DMS153 treated with DMSO at 0.1 percent for 48 hours (cell line): ENCODE measurements around the gene C1QL1.

ENCODE experiments used
- DNase-seq: peaks from one replicate; lab custom pipeline; 2025; ENCODE audit not compliant: unreplicated experiment; lab: John Stamatoyannopoulos, UW

The C1QL1 gene

GRCh38 chr17:44989552-44990138, 21.5 kb upstream of the C1QL1 start:
- DNase-seq, result no peak

- no peak for DNase-seq
Observed at GRCh38 chr17:44988044-44988942, 20.2 kb upstream of the C1QL1 start.

- no peak for DNase-seq
Observed at GRCh38 chr17:44983563-44983962, 15.5 kb upstream of the C1QL1 start.

GRCh38 chr17:44982113-44982702, 14.1 kb upstream of the C1QL1 start:
- DNase-seq, result no peak

GRCh38 chr17:44981221-44981968, 13.3 kb upstream of the C1QL1 start:
- DNase-seq, result no peak

- DNase-seq, result no peak
Observed at GRCh38 chr17:44979426-44979995, 11.4 kb upstream of the C1QL1 start.

- DNase-seq, result no peak
Observed at GRCh38 chr17:44978807-44979206, 10.7 kb upstream of the C1QL1 start.

- no peak for DNase-seq
Observed at GRCh38 chr17:44977814-44978550, 9.9 kb upstream of the C1QL1 start.

GRCh38 chr17:44977065-44977464, 9.0 kb upstream of the C1QL1 start:
- DNase-seq, result no peak

GRCh38 chr17:44976206-44976605, 8.1 kb upstream of the C1QL1 start:
- no peak for DNase-seq

GRCh38 chr17:44972953-44973352, 4.8 kb upstream of the C1QL1 start:
- no peak for DNase-seq

GRCh38 chr17:44971776-44972483, 3.8 kb upstream of the C1QL1 start:
- no peak for DNase-seq

GRCh38 chr17:44970136-44970741, 2.1 kb upstream of the C1QL1 start:
- DNase-seq, result no peak

GRCh38 chr17:44969144-44969780, 1.2 kb upstream of the C1QL1 start:
- no peak for DNase-seq

- no peak for DNase-seq
Observed at GRCh38 chr17:44967907-44968224, 237 bp downstream of the C1QL1 start.

GRCh38 chr17:44967026-44967906, 837 bp downstream of the C1QL1 start:
- no peak for DNase-seq

GRCh38 chr17:44966348-44967025, 1.6 kb downstream of the C1QL1 start:
- no peak for DNase-seq
